ENCODE measurements around the gene TRIM2.

Gene TRIM2

DNA sequence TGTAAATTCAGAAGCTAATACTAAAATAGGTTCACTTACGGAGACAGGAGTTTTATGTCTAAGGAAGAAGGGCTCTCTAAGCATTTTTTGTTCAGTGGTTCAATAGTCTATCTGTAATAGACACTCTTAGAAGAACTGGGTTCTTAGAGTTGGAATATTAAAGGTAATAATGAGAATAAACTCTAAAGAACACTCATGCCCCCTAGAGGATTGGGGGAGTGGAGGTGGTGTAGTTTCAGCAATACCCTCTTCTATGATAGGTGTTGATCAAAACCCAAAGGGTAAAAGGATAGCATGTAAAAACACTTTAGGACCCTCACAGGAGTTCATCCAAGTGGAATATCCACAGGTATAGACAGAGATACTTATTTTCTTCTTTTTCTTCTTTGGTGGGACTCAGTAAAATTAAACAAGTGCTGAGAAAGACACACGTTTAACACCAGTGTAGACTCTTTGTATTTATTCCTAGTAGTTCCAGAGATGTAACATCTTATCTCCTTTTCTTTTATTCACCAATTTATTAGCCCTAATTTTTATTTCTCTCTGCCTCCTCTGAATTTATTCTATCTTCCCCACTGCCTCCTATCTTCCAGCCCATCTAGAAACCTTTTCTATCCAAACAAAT is 114.6 kb downstream of the TRIM2 start:
- H3K4me1 Mint-ChIP-seq = no peaks in the 10 kb centered on the region
- H3K27me3 Mint-ChIP-seq = peaks cover 28% of the 10 kb centered on the region
- DNase-seq (ENCODE audit: low spot score in 2 of 2) (no peak), ATAC-seq (replicated peaks; ENCODE audit: extremely low read depth, poor library complexity, severe bottlenecking) (no peak)
- H3K9me3 Mint-ChIP-seq = no peaks in the 10 kb centered on the region
- no peak overlapping the region for H3K4me3 Mint-ChIP-seq
- H3K36me3 Mint-ChIP-seq (ENCODE audit: insufficient read depth) = no peaks in the 10 kb centered on the region
- H3K27ac Mint-ChIP-seq (ENCODE audit: low read depth) = no peak overlapping the region

DNA sequence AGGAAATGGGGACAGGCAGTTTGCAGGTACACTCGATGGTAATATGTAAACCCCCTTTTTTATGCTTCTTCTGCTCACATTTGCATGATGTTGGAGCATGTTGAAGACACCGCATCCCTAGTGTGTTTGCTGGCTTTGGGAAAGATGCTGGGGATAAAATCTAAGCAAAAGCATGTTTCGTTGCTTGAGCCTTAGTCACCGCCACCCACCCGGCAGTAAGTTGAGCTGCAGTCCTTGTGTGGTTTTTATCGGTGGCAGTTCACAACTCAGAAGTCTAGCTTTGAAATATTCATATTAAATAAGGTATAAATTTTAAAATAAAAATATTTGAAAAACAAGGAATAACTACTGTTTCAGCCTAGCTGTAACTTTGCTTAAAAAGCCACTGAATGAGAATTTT is 118.5 kb downstream of the TRIM2 start:
- Mint-ChIP-seq H3K4me3 (no peak overlapping the region), H3K27ac (ENCODE audit: low read depth) (no peak overlapping the region), H3K4me1 (no peaks in the 10 kb centered on the region), H3K36me3 (ENCODE audit: insufficient read depth) (no peaks in the 10 kb centered on the region), H3K9me3 (no peaks in the 10 kb centered on the region), H3K27me3 (peaks cover 49% of the 10 kb centered on the region)
- DNase-seq (ENCODE audit: low spot score in 2 of 2) (no peak), ATAC-seq (replicated peaks; ENCODE audit: extremely low read depth, poor library complexity, severe bottlenecking) (no peak)

DNA sequence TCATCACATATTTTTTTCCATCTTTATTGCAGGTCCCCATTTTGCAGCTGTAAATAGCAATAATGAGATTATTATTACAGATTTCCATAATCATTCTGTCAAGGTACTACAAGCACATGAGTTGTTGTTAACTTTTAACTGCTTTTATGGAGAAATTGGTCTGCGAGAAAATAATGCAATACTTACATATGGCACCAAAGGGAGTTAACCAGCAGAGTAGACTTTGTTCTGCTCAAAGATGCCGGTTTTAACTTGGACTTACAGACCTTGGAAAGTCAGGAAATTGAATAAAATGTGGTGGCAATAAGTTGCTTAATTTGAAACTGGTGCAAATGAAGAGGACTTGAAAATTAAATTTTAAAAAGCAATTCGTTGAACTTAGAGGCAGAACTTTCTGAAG is 119.8 kb downstream of the TRIM2 start:
- H3K4me3 Mint-ChIP-seq = no peak overlapping the region
- H3K9me3 Mint-ChIP-seq = no peaks in the 10 kb centered on the region
- H3K27ac Mint-ChIP-seq (ENCODE audit: low read depth) = no peak overlapping the region
- peaks cover 52% of the 10 kb centered on the region for H3K27me3 Mint-ChIP-seq
- H3K4me1 Mint-ChIP-seq = no peaks in the 10 kb centered on the region
- no peak for ATAC-seq (replicated peaks; ENCODE audit: extremely low read depth, poor library complexity, severe bottlenecking)
- H3K36me3 Mint-ChIP-seq (ENCODE audit: insufficient read depth) = no peaks in the 10 kb centered on the region
- no peak for DNase-seq (ENCODE audit: low spot score in 2 of 2)

DNA sequence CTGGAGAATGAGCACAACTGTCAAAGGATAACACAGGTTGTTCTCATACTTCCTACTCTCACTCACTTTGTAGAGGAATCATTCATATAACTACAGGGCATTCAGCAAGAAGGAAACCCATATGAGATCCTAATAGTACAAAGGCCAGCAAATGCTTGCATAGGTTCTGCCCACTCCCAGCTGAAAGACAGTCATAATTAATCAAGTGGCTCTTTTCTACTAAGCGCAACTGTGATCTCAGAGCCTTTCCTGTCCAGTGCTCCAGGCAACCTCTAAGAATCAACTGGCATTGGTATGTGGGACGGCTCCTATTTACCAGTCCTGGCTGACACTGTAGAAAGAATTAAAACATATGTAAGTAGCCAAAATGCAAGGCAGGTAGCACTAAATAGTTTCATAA is 121.3 kb downstream of the TRIM2 start:
- Mint-ChIP-seq H3K9me3 (no peaks in the 10 kb centered on the region), H3K4me3 (no peak overlapping the region), H3K36me3 (ENCODE audit: insufficient read depth) (no peaks in the 10 kb centered on the region), H3K27me3 (peaks cover 52% of the 10 kb centered on the region), H3K4me1 (no peaks in the 10 kb centered on the region), H3K27ac (ENCODE audit: low read depth) (no peak overlapping the region)
- no peak for ATAC-seq (replicated peaks; ENCODE audit: extremely low read depth, poor library complexity, severe bottlenecking)
- DNase-seq (ENCODE audit: low spot score in 2 of 2) = no peak

DNA sequence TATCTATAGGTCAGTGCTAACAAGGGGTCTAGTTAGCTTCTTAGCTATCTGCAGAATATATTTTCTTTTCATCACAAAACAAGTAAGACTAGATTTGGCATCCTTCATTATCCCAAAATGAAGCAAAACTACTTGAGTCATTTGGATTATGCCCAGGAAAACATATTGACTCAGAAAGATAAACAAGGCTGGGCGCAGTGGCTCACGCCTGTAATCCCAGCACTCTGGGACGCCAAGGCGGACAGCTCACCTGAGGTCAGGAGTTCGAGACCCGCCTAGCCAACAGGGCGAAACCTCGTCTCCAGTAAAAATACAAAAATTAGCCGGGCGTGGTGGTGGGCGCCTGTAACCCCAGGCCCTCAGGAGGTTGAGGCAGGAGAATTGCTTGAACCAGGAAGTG is 122.3 kb downstream of the TRIM2 start:
- no peak for ATAC-seq (replicated peaks; ENCODE audit: extremely low read depth, poor library complexity, severe bottlenecking)
- Mint-ChIP-seq H3K36me3 (ENCODE audit: insufficient read depth) (no peaks in the 10 kb centered on the region), H3K4me3 (no peak overlapping the region), H3K27ac (ENCODE audit: low read depth) (no peak overlapping the region), H3K27me3 (peaks cover 52% of the 10 kb centered on the region), H3K4me1 (no peaks in the 10 kb centered on the region), H3K9me3 (no peaks in the 10 kb centered on the region)
- DNase-seq (ENCODE audit: low spot score in 2 of 2) = no peak

DNA sequence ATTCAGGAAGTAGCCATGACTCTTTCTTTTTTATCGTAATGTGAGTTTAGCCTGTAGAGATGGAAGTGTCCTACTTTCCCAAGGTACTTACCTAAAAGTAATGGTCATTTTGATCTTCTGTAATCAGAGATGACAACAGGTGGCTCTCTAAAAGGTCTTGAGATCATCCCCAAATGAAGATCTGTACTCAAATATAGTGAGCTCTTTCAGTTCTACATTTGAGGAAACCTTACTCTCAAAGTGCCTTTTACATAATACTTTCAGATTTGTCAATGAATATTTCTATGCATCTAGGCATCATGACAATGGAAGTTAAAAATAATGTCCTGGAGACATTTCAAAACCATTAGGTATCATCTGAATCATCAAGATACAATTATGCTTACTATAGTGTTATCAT is 123.0 kb downstream of the TRIM2 start:
- Mint-ChIP-seq H3K4me1 (no peaks in the 10 kb centered on the region), H3K36me3 (ENCODE audit: insufficient read depth) (no peaks in the 10 kb centered on the region), H3K27ac (ENCODE audit: low read depth) (no peak overlapping the region), H3K9me3 (no peaks in the 10 kb centered on the region), H3K4me3 (no peak overlapping the region), H3K27me3 (peaks cover 52% of the 10 kb centered on the region)
- DNase-seq (ENCODE audit: low spot score in 2 of 2) (no peak), ATAC-seq (replicated peaks; ENCODE audit: extremely low read depth, poor library complexity, severe bottlenecking) (no peak)

DNA sequence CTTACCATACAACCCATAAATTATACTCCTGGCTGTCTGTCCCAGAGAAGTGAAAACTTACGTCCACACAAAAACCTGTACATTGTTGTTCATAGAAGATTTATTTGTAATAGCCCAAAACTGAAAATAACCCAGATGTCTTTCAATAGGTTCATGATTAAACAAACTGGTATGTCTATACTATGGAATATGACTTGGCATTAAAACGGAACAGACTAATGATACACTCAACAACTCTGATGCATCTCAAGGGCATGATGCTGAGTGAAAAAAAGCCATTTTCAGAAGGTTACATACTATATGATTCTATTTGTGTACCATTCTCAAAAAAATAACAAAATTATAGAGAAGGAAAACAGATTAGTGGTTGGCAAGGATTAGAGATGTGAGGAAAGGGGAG is 128.7 kb downstream of the TRIM2 start:
- peaks cover 2% of the 10 kb centered on the region for H3K36me3 Mint-ChIP-seq (ENCODE audit: insufficient read depth)
- H3K9me3 Mint-ChIP-seq = no peaks in the 10 kb centered on the region
- ATAC-seq (replicated peaks; ENCODE audit: extremely low read depth, poor library complexity, severe bottlenecking) = no peak
- H3K4me1 Mint-ChIP-seq = no peaks in the 10 kb centered on the region
- H3K27me3 Mint-ChIP-seq = peaks cover 29% of the 10 kb centered on the region
- DNase-seq (ENCODE audit: low spot score in 2 of 2) = no peak
- H3K4me3 Mint-ChIP-seq = no peak overlapping the region
- no peak overlapping the region for H3K27ac Mint-ChIP-seq (ENCODE audit: low read depth)

DNA sequence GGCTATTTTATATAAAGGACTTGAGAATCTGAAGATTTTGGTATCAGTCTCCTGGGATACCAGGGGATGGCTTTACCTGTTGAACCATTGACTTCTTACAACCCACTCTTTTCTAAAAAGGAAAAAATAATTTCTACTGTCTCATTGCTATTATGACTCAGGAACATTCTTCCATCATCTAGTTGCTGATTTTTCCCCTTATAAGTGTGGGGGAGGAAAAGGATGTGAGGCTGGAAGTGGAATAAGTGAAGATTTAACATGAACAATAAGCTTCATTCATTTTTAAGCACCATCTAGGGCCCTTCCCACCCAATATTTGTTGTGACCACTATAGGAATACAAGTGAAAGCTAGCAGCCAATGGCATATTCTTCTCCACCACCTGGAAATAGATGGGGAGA is 129.6 kb downstream of the TRIM2 start:
- no peak for DNase-seq (ENCODE audit: low spot score in 2 of 2)

DNA sequence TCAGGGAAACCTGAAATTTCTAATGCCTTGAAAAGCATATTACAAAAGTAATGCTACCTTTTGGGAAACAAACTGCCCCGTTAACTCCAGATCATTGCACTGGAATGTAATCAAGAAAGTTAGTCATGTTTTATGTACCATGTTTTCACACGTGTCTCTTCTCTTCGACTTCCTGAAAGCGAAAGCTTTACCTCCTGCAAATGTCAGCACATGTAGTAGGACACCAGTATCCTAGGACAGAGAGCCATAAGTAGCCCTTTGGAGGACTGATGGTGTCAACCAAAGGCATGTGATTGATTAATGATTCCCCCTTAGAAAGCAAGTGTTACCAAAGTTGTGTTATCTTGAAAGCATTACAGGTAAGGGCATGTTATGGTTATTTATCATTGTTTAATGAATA is 131.4 kb downstream of the TRIM2 start:
- Mint-ChIP-seq H3K4me1 (no peaks in the 10 kb centered on the region), H3K36me3 (ENCODE audit: insufficient read depth) (peaks cover 2% of the 10 kb centered on the region), H3K9me3 (no peaks in the 10 kb centered on the region), H3K27ac (ENCODE audit: low read depth) (no peak overlapping the region), H3K4me3 (no peak overlapping the region), H3K27me3 (peaks cover 26% of the 10 kb centered on the region)
- DNase-seq (ENCODE audit: low spot score in 2 of 2) = no peak
- no peak for ATAC-seq (replicated peaks; ENCODE audit: extremely low read depth, poor library complexity, severe bottlenecking)

More for the DNA sequence above, 129.6 kb downstream of the TRIM2 start:
- Mint-ChIP-seq H3K4me1 (no peaks in the 10 kb centered on the region), H3K36me3 (ENCODE audit: insufficient read depth) (peaks cover 2% of the 10 kb centered on the region), H3K27ac (ENCODE audit: low read depth) (no peak overlapping the region), H3K27me3 (peaks cover 28% of the 10 kb centered on the region), H3K4me3 (no peak overlapping the region), H3K9me3 (no peaks in the 10 kb centered on the region)
- no peak for ATAC-seq (replicated peaks; ENCODE audit: extremely low read depth, poor library complexity, severe bottlenecking)

DNA sequence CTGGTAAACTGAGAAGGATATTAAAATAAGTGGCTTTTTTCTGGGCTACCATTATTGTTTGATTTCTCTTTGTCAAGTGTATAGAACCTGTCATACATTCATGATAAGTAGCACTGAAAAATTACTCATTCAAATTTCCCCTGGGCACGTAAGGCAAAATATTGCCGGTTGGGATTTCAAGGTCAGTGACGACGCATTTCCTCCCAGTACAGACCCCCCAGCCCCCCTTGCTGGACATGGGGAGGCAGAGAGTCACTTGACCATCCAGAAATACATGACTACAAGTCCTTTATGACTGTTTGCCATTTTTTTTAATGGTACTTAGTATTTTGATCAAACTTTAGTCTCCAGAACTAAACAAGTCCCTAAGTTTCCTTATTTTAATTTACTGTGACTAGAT is 133.4 kb downstream of the TRIM2 start:
- Mint-ChIP-seq H3K4me3 (no peak overlapping the region), H3K36me3 (ENCODE audit: insufficient read depth) (peaks cover 2% of the 10 kb centered on the region), H3K27ac (ENCODE audit: low read depth) (no peak overlapping the region), H3K9me3 (no peaks in the 10 kb centered on the region), H3K4me1 (no peaks in the 10 kb centered on the region), H3K27me3 (peaks cover 26% of the 10 kb centered on the region)
- no peak for ATAC-seq (replicated peaks; ENCODE audit: extremely low read depth, poor library complexity, severe bottlenecking)
- DNase-seq (ENCODE audit: low spot score in 2 of 2) = no peak

DNA sequence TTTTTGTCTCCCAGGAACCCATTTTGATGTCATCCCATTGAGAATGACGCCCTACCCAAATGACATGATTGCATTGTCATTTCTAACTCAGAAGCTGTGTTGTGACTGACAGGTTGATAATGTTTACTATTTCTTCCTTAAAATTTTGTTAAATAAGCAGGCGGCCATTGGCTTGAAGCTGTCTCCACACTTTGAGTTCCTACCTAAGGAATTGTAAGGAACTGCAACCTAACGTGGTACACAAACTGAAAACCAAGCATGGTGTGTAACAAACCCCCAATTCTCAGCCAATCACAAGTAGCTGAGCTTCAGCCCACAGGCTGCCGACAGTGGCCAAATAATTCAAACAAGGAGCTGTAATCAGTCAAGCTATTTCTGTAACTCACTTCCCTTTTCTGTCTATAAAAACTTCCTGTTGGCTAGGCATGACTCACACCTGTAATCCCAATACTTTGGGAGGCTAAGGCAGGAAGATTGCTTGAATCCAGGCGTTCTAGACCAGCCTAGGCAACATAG is 137.4 kb downstream of the TRIM2 start:
- DNase-seq (ENCODE audit: low spot score in 2 of 2) (no peak), ATAC-seq (replicated peaks; ENCODE audit: extremely low read depth, poor library complexity, severe bottlenecking) (no peak)
- H3K4me1 Mint-ChIP-seq = no peaks in the 10 kb centered on the region
- H3K36me3 Mint-ChIP-seq (ENCODE audit: insufficient read depth) = peaks cover 2% of the 10 kb centered on the region
- H3K9me3 Mint-ChIP-seq = no peaks in the 10 kb centered on the region
- peaks cover 26% of the 10 kb centered on the region for H3K27me3 Mint-ChIP-seq
- H3K4me3 Mint-ChIP-seq = no peak overlapping the region
- H3K27ac Mint-ChIP-seq (ENCODE audit: low read depth) = no peak overlapping the region

DNA sequence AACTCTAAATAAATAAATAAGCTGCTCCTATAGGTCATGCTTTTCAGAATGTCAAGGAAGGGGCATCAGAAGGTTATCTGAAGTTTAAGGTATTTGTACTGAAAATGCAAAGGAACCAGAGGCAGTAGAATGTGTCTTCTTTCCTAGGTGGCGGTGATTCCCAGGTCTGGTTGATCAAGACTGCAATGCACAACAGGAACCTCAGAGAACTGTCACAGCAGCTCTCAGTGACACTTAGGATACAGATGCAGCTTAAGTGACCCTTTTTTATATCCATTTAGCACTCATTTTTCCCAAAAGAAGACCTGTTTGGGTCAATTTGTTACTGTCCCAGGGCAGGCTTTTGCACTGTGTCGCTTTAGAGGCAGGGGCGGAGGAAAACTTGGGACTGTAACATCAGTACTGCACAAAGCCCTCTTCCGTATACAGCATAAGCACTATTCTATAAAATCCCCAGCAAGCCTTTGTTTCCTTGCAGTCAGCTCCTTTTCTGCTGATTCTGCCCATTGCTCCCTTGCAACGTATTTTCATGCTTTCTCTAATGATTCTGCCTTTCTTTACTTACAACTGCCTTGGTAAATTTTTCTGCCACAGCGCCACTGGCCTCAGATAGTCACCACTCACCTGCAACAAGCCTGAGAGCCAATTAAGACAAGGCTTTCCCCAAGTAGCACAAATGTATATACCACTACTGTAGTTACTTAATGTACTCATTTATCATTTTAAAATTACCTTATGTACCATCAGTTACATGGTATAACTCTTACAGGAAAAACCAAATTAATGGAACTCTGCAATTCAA is 138.7 kb downstream of the TRIM2 start:
- Mint-ChIP-seq H3K4me3 (no peak overlapping the region), H3K9me3 (no peaks in the 10 kb centered on the region), H3K27me3 (peaks cover 26% of the 10 kb centered on the region), H3K4me1 (no peaks in the 10 kb centered on the region), H3K27ac (ENCODE audit: low read depth) (no peak overlapping the region), H3K36me3 (ENCODE audit: insufficient read depth) (peaks cover 3% of the 10 kb centered on the region)
- no peak for DNase-seq (ENCODE audit: low spot score in 2 of 2)
- no peak for ATAC-seq (replicated peaks; ENCODE audit: extremely low read depth, poor library complexity, severe bottlenecking)

Data from central memory CD8-positive, alpha-beta T cell (primary cell).